OCI-LY3 (cell line): ENCODE results near the gene CCDC80.

Experiments used
- EZH2phosphoT487 ChIP-seq: fragments of 200-600 bp; shearing (Covaris generic); IDR thresholded peaks from 2 replicates; pipeline ENCODE4 v1.6.1; 2018; ENCODE audit warnings: antibody characterized with exemption, mixed run types, low read depth
- TF ChIP-seq, protein P1 (sequence below): fragments of 200-600, 300-600 bp; sonication (generic); IDR thresholded peaks from 2 replicates; pipeline ENCODE4 v1.5.1; 2014; ENCODE audit warnings: antibody characterized with exemption, low read length, low read depth

DNA sequence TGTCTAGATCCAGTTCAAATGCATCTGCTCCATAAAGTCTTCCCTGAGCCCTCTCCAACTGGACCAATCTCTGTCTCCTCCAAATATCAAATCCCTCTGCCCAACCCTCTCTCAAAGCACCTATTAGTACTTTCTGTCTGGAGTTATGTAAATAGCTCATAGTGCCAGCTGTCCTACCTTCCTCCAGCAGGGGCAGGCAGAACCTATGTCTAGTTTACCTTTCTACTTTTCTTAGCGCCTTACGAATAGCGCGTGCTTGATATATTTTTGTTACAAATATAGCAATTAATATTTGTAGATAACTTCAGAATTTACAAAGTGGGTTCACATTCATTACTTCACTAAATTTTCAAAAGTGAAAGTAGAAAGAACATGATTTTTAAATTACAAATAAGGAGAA, 14.0 kb upstream of the CCDC80 start:
- TF ChIP-seq, protein P1, sequence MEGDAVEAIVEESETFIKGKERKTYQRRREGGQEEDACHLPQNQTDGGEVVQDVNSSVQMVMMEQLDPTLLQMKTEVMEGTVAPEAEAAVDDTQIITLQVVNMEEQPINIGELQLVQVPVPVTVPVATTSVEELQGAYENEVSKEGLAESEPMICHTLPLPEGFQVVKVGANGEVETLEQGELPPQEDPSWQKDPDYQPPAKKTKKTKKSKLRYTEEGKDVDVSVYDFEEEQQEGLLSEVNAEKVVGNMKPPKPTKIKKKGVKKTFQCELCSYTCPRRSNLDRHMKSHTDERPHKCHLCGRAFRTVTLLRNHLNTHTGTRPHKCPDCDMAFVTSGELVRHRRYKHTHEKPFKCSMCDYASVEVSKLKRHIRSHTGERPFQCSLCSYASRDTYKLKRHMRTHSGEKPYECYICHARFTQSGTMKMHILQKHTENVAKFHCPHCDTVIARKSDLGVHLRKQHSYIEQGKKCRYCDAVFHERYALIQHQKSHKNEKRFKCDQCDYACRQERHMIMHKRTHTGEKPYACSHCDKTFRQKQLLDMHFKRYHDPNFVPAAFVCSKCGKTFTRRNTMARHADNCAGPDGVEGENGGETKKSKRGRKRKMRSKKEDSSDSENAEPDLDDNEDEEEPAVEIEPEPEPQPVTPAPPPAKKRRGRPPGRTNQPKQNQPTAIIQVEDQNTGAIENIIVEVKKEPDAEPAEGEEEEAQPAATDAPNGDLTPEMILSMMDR: peak; percentile 25
- TF ChIP-seq EZH2phosphoT487: no peak
